ENCODE measurements around the gene S100A13. TPM values are rescaled to one million over a fixed set of nuclear protein-coding genes. Genes with fewer than 3 reads are reported as not detected.

The S100A13 gene
- total and polyA plus RNA-seq, 9 of the 15 experiments (the other 6 are each of a cell fraction or from before 2014, with no cell fraction given), result 41.9 to 129 (median 58.0) TPM

GRCh38 chr1:153670859-153671627, 43.7 kb upstream of the S100A13 start, which contains the start of gene ILF2 (continued):
- no peak for TF ChIP-seq NFE2 (IDR thresholded peaks at IDR 0.05; ENCODE audit: low read depth)
- TF ChIP-seq GMEB1 (CRISPR knock-in tag; IDR thresholded peaks at IDR 0.05), result peak; percentile 37; the same call in 1 of the 2 replicates
- peak; percentile 12; the same call in 1 of the 2 replicates for TF ChIP-seq SMARCA4 (IDR thresholded peaks at IDR 0.05)
- no peak for TF ChIP-seq ZFP30 (CRISPR knock-in tag; IDR thresholded peaks at IDR 0.05; ENCODE audit: borderline replicate concordance)
- no peak for TF ChIP-seq ZNF354B (CRISPR knock-in tag; IDR thresholded peaks at IDR 0.05)
- peak; percentile 91 for TF ChIP-seq XRCC5 (IDR thresholded peaks at IDR 0.05; ENCODE audit: low read depth, low read length)
- no peak for TF ChIP-seq CBX8 (IDR thresholded peaks at IDR 0.05; ENCODE audit: borderline replicate concordance, extremely low read depth, low read depth, low read length, poor library complexity, severe bottlenecking)
- peak; percentile 92 for TF ChIP-seq TAF7 (tag; IDR thresholded peaks at IDR 0.05)
- no peak for TF ChIP-seq TAF15 (IDR thresholded peaks at IDR 0.05; ENCODE audit: low read depth, low read length)
- TF ChIP-seq TBL1XR1 (IDR thresholded peaks at IDR 0.05; ENCODE audit: low read length in 2 of 2), result peak in 1 of 2 experiments; percentile 98; a peak in 3 of 4 replicates
- no peak for TF ChIP-seq TSHZ1 (CRISPR knock-in tag; IDR thresholded peaks at IDR 0.05)
- no peak for TF ChIP-seq MTA2 (IDR thresholded peaks at IDR 0.05; ENCODE audit: low read depth)
- TF ChIP-seq GTF3C2 (IDR thresholded peaks at IDR 0.05; ENCODE audit: borderline replicate concordance, extremely low read depth, insufficient read length), result peak; percentile 82
- TF ChIP-seq RFX5 (IDR thresholded peaks at IDR 0.05; ENCODE audit: low read depth, low read length), result peak; percentile 71; the same call in 1 of the 2 replicates
- no peak; the same call in 1 of the 2 replicates for TF ChIP-seq ZNF644 (tag; IDR thresholded peaks at IDR 0.05; ENCODE audit: low read depth)
- peak; percentile 85 for TF ChIP-seq TEAD4 (IDR thresholded peaks at IDR 0.05; ENCODE audit: low read length)
- no peak for TF ChIP-seq TEAD4 (CRISPR knock-in tag; IDR thresholded peaks at IDR 0.05; ENCODE audit: borderline replicate concordance)

All from K562 (cell line).